Measurements from ENCODE around the gene FBXO39. TPM values are rescaled to one million over a fixed set of nuclear protein-coding genes. Genes with fewer than 3 reads are reported as not detected.

FBXO39 gene
- total RNA-seq, 1 donor: 0.09 TPM

DNA sequence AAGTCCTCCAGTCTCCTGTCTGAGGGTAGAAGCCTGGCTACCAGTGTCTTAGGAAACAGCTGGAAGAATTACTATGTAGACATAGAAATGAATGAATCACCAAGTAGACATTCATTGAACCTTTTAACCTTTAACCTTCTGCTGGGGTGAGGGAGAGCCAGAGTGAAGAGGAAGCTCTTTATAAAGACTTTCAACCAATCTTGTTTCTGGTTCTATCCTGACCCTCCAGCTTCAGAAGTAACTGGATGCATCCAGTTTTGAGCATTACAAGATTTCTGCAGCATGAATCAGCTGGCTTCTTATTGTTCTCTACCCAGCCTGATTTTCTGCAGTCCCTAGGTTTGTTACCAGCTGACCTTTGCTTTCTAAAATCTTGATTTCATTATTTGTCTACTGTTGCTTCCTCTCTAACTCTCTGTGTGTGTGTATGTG is 47.0 kb downstream of the FBXO39 start:
- peak; percentile 87 for DNase-seq (ENCODE audit: low read depth)
- TF ChIP-seq, protein P1, sequence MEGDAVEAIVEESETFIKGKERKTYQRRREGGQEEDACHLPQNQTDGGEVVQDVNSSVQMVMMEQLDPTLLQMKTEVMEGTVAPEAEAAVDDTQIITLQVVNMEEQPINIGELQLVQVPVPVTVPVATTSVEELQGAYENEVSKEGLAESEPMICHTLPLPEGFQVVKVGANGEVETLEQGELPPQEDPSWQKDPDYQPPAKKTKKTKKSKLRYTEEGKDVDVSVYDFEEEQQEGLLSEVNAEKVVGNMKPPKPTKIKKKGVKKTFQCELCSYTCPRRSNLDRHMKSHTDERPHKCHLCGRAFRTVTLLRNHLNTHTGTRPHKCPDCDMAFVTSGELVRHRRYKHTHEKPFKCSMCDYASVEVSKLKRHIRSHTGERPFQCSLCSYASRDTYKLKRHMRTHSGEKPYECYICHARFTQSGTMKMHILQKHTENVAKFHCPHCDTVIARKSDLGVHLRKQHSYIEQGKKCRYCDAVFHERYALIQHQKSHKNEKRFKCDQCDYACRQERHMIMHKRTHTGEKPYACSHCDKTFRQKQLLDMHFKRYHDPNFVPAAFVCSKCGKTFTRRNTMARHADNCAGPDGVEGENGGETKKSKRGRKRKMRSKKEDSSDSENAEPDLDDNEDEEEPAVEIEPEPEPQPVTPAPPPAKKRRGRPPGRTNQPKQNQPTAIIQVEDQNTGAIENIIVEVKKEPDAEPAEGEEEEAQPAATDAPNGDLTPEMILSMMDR (IDR thresholded peaks at IDR 0.05; ENCODE audit: insufficient read depth, low read length): no peak
- H3K4me3 ChIP-seq (ENCODE audit: low read depth, low read length): no peak overlapping the region

- DNase-seq (ENCODE audit: low read depth): no peak
- no peak overlapping the region for H3K4me3 ChIP-seq (ENCODE audit: low read depth, low read length)
- TF ChIP-seq, protein P1 (IDR thresholded peaks at IDR 0.05; ENCODE audit: insufficient read depth, low read length): no peak
Measured at GRCh38 chr17:6830383-6830986, 54.5 kb downstream of the FBXO39 start.

DNA sequence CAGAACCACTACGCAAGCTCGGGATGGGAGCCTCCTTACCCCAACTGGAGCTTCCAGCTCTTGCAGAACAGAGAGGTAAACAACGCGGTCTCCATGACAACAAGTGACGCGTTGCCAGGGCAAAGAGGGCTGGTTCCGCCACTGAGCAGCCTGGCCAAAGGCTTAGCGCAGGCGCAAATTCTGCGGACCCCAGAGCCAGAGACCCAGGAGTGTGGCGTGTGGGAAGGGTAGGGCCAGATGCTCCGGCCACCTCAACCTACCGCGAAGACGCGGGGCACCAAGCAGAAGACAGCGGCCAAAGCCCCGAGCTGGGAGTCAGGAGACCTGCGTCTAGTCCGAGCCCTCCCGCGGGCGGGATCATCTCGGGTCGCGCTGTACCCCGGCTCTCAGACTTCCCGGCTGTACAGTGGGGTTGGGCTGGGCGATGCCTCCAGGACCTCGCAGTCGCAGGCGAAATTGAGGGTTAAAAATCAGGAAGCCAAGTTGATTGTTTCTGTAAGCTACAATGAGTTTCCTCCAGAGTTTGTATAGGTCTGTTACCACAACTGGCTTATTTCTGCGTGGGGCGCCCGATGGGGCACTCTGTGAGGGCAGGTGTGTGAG is 55.7 kb downstream of the FBXO39 start, which contains the start of gene TEKT1:
Gene TEKT1 (minus strand): TSS at position 69 of the 603 bp plus-strand sequence. CDS start 1,353 bp downstream, outside the sequence.
- DNase-seq (ENCODE audit: low read depth): peak; percentile 51
- TF ChIP-seq, protein P1 (IDR thresholded peaks at IDR 0.05; ENCODE audit: insufficient read depth, low read length): no peak
- H3K4me3 ChIP-seq (ENCODE audit: low read depth, low read length): peak within 1 kb of the TSS; percentile 47

Small RNAs within 50 kb of the gene (small RNA-seq; reads per million reads assigned to genes)
- not detected for gene AC004706.2

Other genes starting within 250 kb of the FBXO39 start
- 0.57 and 1.3 TPM in 2 replicates for gene PITPNM3, start 219.7 kb upstream of the FBXO39 start, total RNA-seq (ENCODE audit: low replicate concordance)
- gene KIAA0753, start 135.5 kb upstream of the FBXO39 start, total RNA-seq (ENCODE audit: low replicate concordance): 14.4 and 20.9 TPM in 2 replicates
- gene TXNDC17, start 135.2 kb upstream of the FBXO39 start, total RNA-seq (ENCODE audit: low replicate concordance): 57.5 and 162 TPM in 2 replicates
- gene MED31, start 124.6 kb upstream of the FBXO39 start, total RNA-seq (ENCODE audit: low replicate concordance): 12.3 and 28.8 TPM in 2 replicates
- gene C17orf100, start 124.5 kb upstream of the FBXO39 start, total RNA-seq (ENCODE audit: low replicate concordance): 0.57 and 0.63 TPM in 2 replicates
- not detected in 2 replicates for gene SLC13A5, start 62.8 kb upstream of the FBXO39 start, total RNA-seq (ENCODE audit: low replicate concordance)
- 27.5 and 47.1 TPM in 2 replicates for gene XAF1, start 20.2 kb upstream of the FBXO39 start, total RNA-seq (ENCODE audit: low replicate concordance)
- not detected in 2 replicates for gene TEKT1, start 55.5 kb downstream of the FBXO39 start, total RNA-seq (ENCODE audit: low replicate concordance)
- 0.65 TPM in 1 of 2 replicates, not detected in the other for gene ALOX12, start 219.8 kb downstream of the FBXO39 start, total RNA-seq (ENCODE audit: low replicate concordance)
- gene RNASEK, start 236.4 kb downstream of the FBXO39 start, total RNA-seq (ENCODE audit: low replicate concordance): 9.3 and 90.7 TPM in 2 replicates
- gene BCL6B, start 246.8 kb downstream of the FBXO39 start, total RNA-seq (ENCODE audit: low replicate concordance): 0.41 and 0.45 TPM in 2 replicates